IMR-90 (cell line): Measurements from ENCODE around the gene ARAP3. TPM values are rescaled to one million over a fixed set of nuclear protein-coding genes. Genes with fewer than 3 reads are reported as not detected.

ENCODE experiments used
- ATAC-seq: fragments of 200-7000 bp; cut with Tn5 transposase; 2 replicates; pipeline ENCODE4 v1.9.1; 2020; ENCODE audit warnings: low read depth, mild to moderate bottlenecking, moderate library complexity
- BruUV-seq: library from RNA; stranded (reverse); fragments of 400-500 nt; replicated peaks from 2 replicates; lab custom pipeline; 2021; lab: Mats Ljungman, UMichigan
- CTCF ChIA-PET: fragments of 300-600 bp; formaldehyde crosslinking; extraction: SDS; loops from one replicate; lab custom pipeline; 2021; ENCODE audit warnings: antibody characterized with exemption; lab: Yijun Ruan, JAX
- POLR2A ChIA-PET: fragments of 300-600 bp; sonication (Branson Sonifier 250); formaldehyde crosslinking; loops from one replicate; lab custom pipeline; 2022; ENCODE audit warnings: antibody characterized with exemption; ENCODE audit not compliant: unreplicated experiment; lab: Charles Lee
- DNase-seq: peaks from one replicate; pipeline ENCODE4 v3.0.0; 2013
- H2AFZ ChIP-seq: replicated peaks from 2 replicates; pipeline ENCODE3; 2013; ENCODE audit warnings: low read length, mild to moderate bottlenecking; ENCODE audit not compliant: poor library complexity
- H2AK5ac ChIP-seq: 2 replicates; pipeline ENCODE4 v1.6.1; 2013; ENCODE audit warnings: low read depth, low read length, inconsistent platforms
- H2AK9ac ChIP-seq: replicated peaks from 2 replicates; pipeline ENCODE3; 2013; ENCODE audit warnings: mild to moderate bottlenecking, low read depth, low read length, moderate library complexity; ENCODE audit not compliant: poor library complexity
- H2BK120ac ChIP-seq: 2 replicates; pipeline ENCODE4 v1.6.1; 2013; ENCODE audit warnings: low read depth, low read length, inconsistent platforms
- H2BK15ac ChIP-seq: 3 replicates; pipeline ENCODE4 v1.6.1; 2013; ENCODE audit warnings: low read depth, low read length, inconsistent platforms
- H2BK20ac ChIP-seq: 2 replicates; pipeline ENCODE4 v1.6.1; 2013; ENCODE audit warnings: low read depth, mild to moderate bottlenecking, inconsistent platforms, low read length, moderate library complexity
- H2BK5ac ChIP-seq: 2 replicates; pipeline ENCODE4 v1.6.1; 2013; ENCODE audit warnings: mild to moderate bottlenecking, low read depth, low read length, inconsistent platforms; ENCODE audit not compliant: poor library complexity, severe bottlenecking
- H3K14ac ChIP-seq: replicated peaks from 2 replicates; pipeline ENCODE4 v1.6.1; 2013; ENCODE audit warnings: low read depth, low read length, inconsistent platforms
- H3K18ac ChIP-seq: 2 replicates; pipeline ENCODE4 v1.6.1; 2013; ENCODE audit warnings: low read depth, low read length, control low read depth
- H3K23ac ChIP-seq: 2 replicates; pipeline ENCODE4 v1.6.1; 2013; ENCODE audit warnings: low read depth, low read length, inconsistent platforms
- H3K27ac ChIP-seq: 2 replicates; pipeline ENCODE4 v1.5.1; 2013; ENCODE audit warnings: mild to moderate bottlenecking, control low read depth, low read length; ENCODE audit not compliant: insufficient read depth
- H3K27me3 ChIP-seq: 2 replicates; pipeline ENCODE4 v1.6.1; 2013; ENCODE audit warnings: low read length; ENCODE audit not compliant: control insufficient read depth, insufficient read depth
- H3K36me3 ChIP-seq: 2 replicates; pipeline ENCODE4 v1.6.1; 2013; ENCODE audit warnings: low read length, mixed read lengths; ENCODE audit not compliant: control insufficient read depth, insufficient read depth
- H3K4ac ChIP-seq: 2 replicates; pipeline ENCODE4 v1.6.1; 2013; ENCODE audit warnings: low read depth, low read length, inconsistent platforms
- H3K4me1 ChIP-seq: 2 replicates; pipeline ENCODE4 v1.6.1; 2013; ENCODE audit warnings: low read length, mixed read lengths; ENCODE audit not compliant: control insufficient read depth, insufficient read depth
- H3K4me2 ChIP-seq: 2 replicates; pipeline ENCODE4 v1.6.1; 2013; ENCODE audit warnings: low read depth, mild to moderate bottlenecking, control low read depth, low read length, moderate library complexity
- H3K4me3 ChIP-seq: 2 replicates; pipeline ENCODE4 v1.5.1; 2013; ENCODE audit warnings: low read depth, mild to moderate bottlenecking, control low read depth, low read length, moderate library complexity; ENCODE audit not compliant: insufficient read depth
- H3K56ac ChIP-seq: 2 replicates; pipeline ENCODE4 v1.6.1; 2013; ENCODE audit warnings: low read length, inconsistent platforms; ENCODE audit not compliant: insufficient read depth; ENCODE audit errors: extremely low read depth
- H3K79me1 ChIP-seq, 2 experiments: 2 replicates each; pipeline ENCODE4 v1.6.1; 2013; ENCODE audit warnings: low read length in 2 of 2, inconsistent platforms in 1 of 2, low read depth in 1 of 2
- H3K9ac ChIP-seq: 2 replicates; pipeline ENCODE4 v1.6.1; 2013; ENCODE audit warnings: low read depth, low read length, control low read depth
- H3K9me1 ChIP-seq: 2 replicates; pipeline ENCODE4 v1.6.1; 2013; ENCODE audit warnings: low read length, inconsistent platforms; ENCODE audit not compliant: insufficient read depth
- H3K9me3 ChIP-seq: 2 replicates; pipeline ENCODE4 v1.6.1; 2013; ENCODE audit warnings: low read length; ENCODE audit not compliant: control insufficient read depth, insufficient read depth
- H4K20me1 ChIP-seq: 2 replicates; pipeline ENCODE4 v1.6.1; 2013; ENCODE audit warnings: low read length, inconsistent platforms; ENCODE audit not compliant: insufficient read depth
- H4K5ac ChIP-seq: 2 replicates; pipeline ENCODE4 v1.6.1; 2013; ENCODE audit warnings: mild to moderate bottlenecking, low read depth, low read length, control low read depth
- H4K8ac ChIP-seq, 2 experiments: 2 replicates each; pipeline ENCODE4 v1.6.1; 2013; ENCODE audit warnings: low read depth in 2 of 2, low read length in 2 of 2, control low read depth in 1 of 2, inconsistent platforms in 1 of 2
- H4K91ac ChIP-seq: 2 replicates; pipeline ENCODE4 v1.6.1; 2013; ENCODE audit warnings: low read depth, low read length, inconsistent platforms; ENCODE audit not compliant: insufficient read depth
- BHLHE40 ChIP-seq: fragments of 150-350 bp; IDR thresholded peaks from 2 replicates; pipeline ENCODE4 v1.6.1; 2016; ENCODE audit warnings: mild to moderate bottlenecking, low read depth, low read length
- CHD1 ChIP-seq: IDR thresholded peaks from 2 replicates; pipeline ENCODE4 v1.6.1; 2012; ENCODE audit warnings: low read depth, low read length, improper control_type of control experiment
- FOS ChIP-seq: fragments of 150-350 bp; IDR thresholded peaks from 2 replicates; pipeline ENCODE4 v1.6.1; 2016; ENCODE audit warnings: low read depth, low read length
- MAZ ChIP-seq: IDR thresholded peaks from 2 replicates; pipeline ENCODE4 v1.6.1; 2012; ENCODE audit warnings: low read depth, mild to moderate bottlenecking, low read length, improper control_type of control experiment, moderate library complexity, borderline replicate concordance
- MXI1 ChIP-seq: IDR thresholded peaks from 2 replicates; pipeline ENCODE4 v1.6.1; 2012; ENCODE audit warnings: low read depth, mild to moderate bottlenecking, low read length, moderate library complexity, borderline replicate concordance
- NFE2L2 ChIP-seq: fragments of 150-350 bp; IDR thresholded peaks from 2 replicates; pipeline ENCODE4 v1.6.1; 2016; ENCODE audit warnings: low read depth, mild to moderate bottlenecking, low read length
- POLR2A ChIP-seq: IDR thresholded peaks from 2 replicates; pipeline ENCODE4 v1.6.1; 2012; ENCODE audit warnings: mild to moderate bottlenecking, low read depth, low read length
- RCOR1 ChIP-seq: IDR thresholded peaks from 2 replicates; pipeline ENCODE4 v1.6.1; 2012; ENCODE audit warnings: mild to moderate bottlenecking, low read length, improper control_type of control experiment; ENCODE audit not compliant: insufficient replicate concordance
- RFX5 ChIP-seq: IDR thresholded peaks from 2 replicates; pipeline ENCODE4 v1.8.0; 2012; ENCODE audit warnings: low read depth, mild to moderate bottlenecking, low read length, moderate library complexity
- SMC3 ChIP-seq: fragments of 150-350 bp; IDR thresholded peaks from 2 replicates; pipeline ENCODE4 v1.6.1; 2016; ENCODE audit warnings: low read depth, mild to moderate bottlenecking, antibody characterized with exemption, low read length, moderate library complexity
- WGBS, 2 experiments: methylation state at CpG; one replicate each; pipeline versions ENCODE4 v1.1.5 to v1.1.7; 2013; ENCODE audit warnings: missing lambda C conversion rate in 2 of 2; ENCODE audit not compliant: insufficient read length in 1 of 2; ENCODE audit errors: extremely low coverage in 2 of 2; 5-methylcytosine and 5-hydroxymethylcytosine counted together
- dilution Hi-C: fragments of 300-500 bp; cut with HindIII; formaldehyde crosslinking; loops from one replicate; pipeline ENCODE4 v1.14.3; 2018; ENCODE audit warnings: low sequenced_read_pairs; ENCODE audit not compliant: unreplicated experiment
- in situ Hi-C: fragments of 300-500 bp; cut with MboI; formaldehyde crosslinking; loops from 3 replicates; pipeline ENCODE4 v1.14.3; 2019; ENCODE audit warnings: low sequenced_read_pairs, inconsistent platforms, mixed read lengths
- intact Hi-C: fragments of 100-400 bp; cut with micrococcal nuclease; formaldehyde crosslinking; loops from 2 replicates; pipeline ENCODE4 v1.10.0; 2022
- polyA plus RNA-seq, 3 experiments: library from polyadenylated mRNA; depleted of rRNA; stranded (reverse); fragments of >200 nt; gene quantifications; 2 replicates each; pipeline ENCODE4 v1.2.3, GENCODE V29; 2012; ENCODE audit warnings: low replicate concordance in 1 of 3
- total RNA-seq: library from RNA; depleted of rRNA; stranded (reverse); fragments of >200 nt; gene quantifications from 2 replicates; pipeline ENCODE4 v1.2.3, GENCODE V29; 2012
- TF ChIP-seq, protein P1 (sequence below): fragments of 150-350 bp; IDR thresholded peaks from 2 replicates; pipeline ENCODE4 v1.6.1; 2016; ENCODE audit warnings: low read depth, mild to moderate bottlenecking, low read length, moderate library complexity, borderline replicate concordance
- TF ChIP-seq, protein P2 (sequence below): conservative IDR thresholded peaks from 2 replicates; pipeline ENCODE4 v1.5.1; 2012; ENCODE audit warnings: mild to moderate bottlenecking, low read depth, low read length, improper control_type of control experiment

ARAP3 gene
- total and polyA plus RNA-seq, 2 of the 4 experiments (the other 2 are of a cell fraction) = 2.2 to 6.9 TPM

DNA sequence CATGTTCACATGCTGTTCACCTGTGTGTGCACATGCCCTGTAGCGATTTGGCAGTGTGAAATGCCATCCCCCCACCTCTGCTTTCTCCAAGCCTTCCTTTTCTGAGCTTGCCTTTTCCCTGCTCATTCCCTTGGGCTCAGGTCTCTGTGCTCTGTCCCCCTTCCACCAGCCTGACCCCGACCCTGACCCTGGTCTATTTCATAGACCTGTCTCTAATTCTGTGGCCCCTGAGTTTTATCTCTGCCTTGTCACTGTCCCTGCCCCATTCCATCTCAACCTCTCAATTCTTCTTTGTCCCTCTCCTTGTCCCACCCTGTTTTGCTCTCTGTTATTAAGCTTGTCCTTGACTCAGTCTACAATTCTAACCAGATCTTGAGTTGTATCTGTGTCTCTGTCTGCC, 735 bp downstream of the ARAP3 start:
- CTCF ChIA-PET = interaction anchor here (0.6 to 1.3 kb wide), 4 partner anchors 11 to 741 kb away, joined by 3 to 4 read pairs (median 3); no protein-coding TSS in a partner anchor
- Histone ChIP-seq H3K14ac (peak overlapping the region; percentile 100), H2BK5ac (peak overlapping the region; percentile 87), H4K91ac (peak overlapping the region; percentile 80), H3K4me3 (peak overlapping the region; percentile 39), H3K27me3 (no peaks in the 10 kb centered on the region), H3K36me3 (peaks cover 5% of the 10 kb centered on the region), H3K79me1 (peaks cover 12 to 25% of the 10 kb centered on the region in 2 experiments), H3K4me1 (peaks cover 18% of the 10 kb centered on the region), H4K20me1 (no peaks in the 10 kb centered on the region), H3K9me3 (no peaks in the 10 kb centered on the region), H2BK15ac (peak overlapping the region; percentile 81; the same call in 2 of the 3 replicates), H3K18ac (peak overlapping the region; percentile 59), H4K5ac (peak overlapping the region; percentile 91), H2BK20ac (peak overlapping the region; percentile 75), H3K9ac (peak overlapping the region; percentile 73), H3K56ac (peak overlapping the region; percentile 86), H2AK9ac (peak overlapping the region; percentile 99), H3K4me2 (peak overlapping the region; percentile 82), H3K4ac (peak overlapping the region; percentile 97), H4K8ac (peak overlapping the region; percentile 96 to 97), H3K27ac (peak overlapping the region; percentile 56), H3K23ac (peak overlapping the region; percentile 99), H3K9me1 (peaks cover 21% of the 10 kb centered on the region), H2BK120ac (peak overlapping the region; percentile 94), H2AK5ac (peak overlapping the region; percentile 95), H2AFZ (peak overlapping the region; percentile 85)
- BruUV-seq = no TSS peak
- POLR2A ChIA-PET = no interaction called here
- TF ChIP-seq RCOR1 (no peak), CHD1 (no peak), BHLHE40 (no peak), RFX5 (no peak), POLR2A (no peak), NFE2L2 (no peak), FOS (no peak), MAZ (no peak), MXI1 (no peak), SMC3 (no peak)
- TF ChIP-seq, protein P1, sequence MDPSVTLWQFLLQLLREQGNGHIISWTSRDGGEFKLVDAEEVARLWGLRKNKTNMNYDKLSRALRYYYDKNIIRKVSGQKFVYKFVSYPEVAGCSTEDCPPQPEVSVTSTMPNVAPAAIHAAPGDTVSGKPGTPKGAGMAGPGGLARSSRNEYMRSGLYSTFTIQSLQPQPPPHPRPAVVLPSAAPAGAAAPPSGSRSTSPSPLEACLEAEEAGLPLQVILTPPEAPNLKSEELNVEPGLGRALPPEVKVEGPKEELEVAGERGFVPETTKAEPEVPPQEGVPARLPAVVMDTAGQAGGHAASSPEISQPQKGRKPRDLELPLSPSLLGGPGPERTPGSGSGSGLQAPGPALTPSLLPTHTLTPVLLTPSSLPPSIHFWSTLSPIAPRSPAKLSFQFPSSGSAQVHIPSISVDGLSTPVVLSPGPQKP = no peak
- TF ChIP-seq, protein P2, sequence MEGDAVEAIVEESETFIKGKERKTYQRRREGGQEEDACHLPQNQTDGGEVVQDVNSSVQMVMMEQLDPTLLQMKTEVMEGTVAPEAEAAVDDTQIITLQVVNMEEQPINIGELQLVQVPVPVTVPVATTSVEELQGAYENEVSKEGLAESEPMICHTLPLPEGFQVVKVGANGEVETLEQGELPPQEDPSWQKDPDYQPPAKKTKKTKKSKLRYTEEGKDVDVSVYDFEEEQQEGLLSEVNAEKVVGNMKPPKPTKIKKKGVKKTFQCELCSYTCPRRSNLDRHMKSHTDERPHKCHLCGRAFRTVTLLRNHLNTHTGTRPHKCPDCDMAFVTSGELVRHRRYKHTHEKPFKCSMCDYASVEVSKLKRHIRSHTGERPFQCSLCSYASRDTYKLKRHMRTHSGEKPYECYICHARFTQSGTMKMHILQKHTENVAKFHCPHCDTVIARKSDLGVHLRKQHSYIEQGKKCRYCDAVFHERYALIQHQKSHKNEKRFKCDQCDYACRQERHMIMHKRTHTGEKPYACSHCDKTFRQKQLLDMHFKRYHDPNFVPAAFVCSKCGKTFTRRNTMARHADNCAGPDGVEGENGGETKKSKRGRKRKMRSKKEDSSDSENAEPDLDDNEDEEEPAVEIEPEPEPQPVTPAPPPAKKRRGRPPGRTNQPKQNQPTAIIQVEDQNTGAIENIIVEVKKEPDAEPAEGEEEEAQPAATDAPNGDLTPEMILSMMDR = no peak
- DNase-seq = no peak
- intact Hi-C loops (no loop called here), dilution Hi-C loops (no loop called here), in situ Hi-C loops (loop anchor here (25.0 kb wide), 1 partner anchor 431 kb away; the partner anchor contains the start of gene NDFIP1)
- no peak for ATAC-seq
- 21% methylated on average over 2 of the region's 2 CpGs; no CpG with 5 or more reads in 1 of the 2 experiments for WGBS, 2 experiments
